DOHH2 (cell line): ENCODE data around the gene ZNF532.

Experiments
- EZH2phosphoT487 ChIP-seq: fragments of 200-600 bp; sonication (generic); IDR thresholded peaks from 2 replicates; pipeline ENCODE4 v1.6.1; 2017; ENCODE audit warnings: borderline replicate concordance, mild to moderate bottlenecking, antibody characterized with exemption, low read length, moderate library complexity, mixed read lengths
- TF ChIP-seq, protein P1 (sequence below): fragments of 200-600 bp; sonication (generic); IDR thresholded peaks from one replicate; pipeline ENCODE4 v1.5.1; 2014; ENCODE audit warnings: antibody characterized with exemption, mild to moderate bottlenecking, low read depth, low read length; ENCODE audit not compliant: poor library complexity, severe bottlenecking

DNA sequence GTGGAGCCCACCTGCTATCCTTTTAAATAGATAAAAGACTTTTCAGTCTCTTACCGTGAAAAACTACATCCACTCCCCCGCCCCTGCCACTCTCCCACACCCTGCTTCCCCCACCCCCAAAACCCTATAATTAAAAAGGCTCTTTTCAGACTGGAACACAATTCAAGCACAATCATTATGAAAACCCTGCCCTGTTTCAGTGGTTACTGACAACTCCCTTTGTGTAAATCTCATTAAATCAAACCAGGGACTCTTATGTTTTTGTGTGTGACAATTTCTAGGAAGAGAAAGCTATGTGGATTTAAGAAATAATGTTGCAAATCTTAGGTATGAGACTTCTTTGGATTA lies 21.0 kb upstream of the ZNF532 start:
- TF ChIP-seq, protein P1, sequence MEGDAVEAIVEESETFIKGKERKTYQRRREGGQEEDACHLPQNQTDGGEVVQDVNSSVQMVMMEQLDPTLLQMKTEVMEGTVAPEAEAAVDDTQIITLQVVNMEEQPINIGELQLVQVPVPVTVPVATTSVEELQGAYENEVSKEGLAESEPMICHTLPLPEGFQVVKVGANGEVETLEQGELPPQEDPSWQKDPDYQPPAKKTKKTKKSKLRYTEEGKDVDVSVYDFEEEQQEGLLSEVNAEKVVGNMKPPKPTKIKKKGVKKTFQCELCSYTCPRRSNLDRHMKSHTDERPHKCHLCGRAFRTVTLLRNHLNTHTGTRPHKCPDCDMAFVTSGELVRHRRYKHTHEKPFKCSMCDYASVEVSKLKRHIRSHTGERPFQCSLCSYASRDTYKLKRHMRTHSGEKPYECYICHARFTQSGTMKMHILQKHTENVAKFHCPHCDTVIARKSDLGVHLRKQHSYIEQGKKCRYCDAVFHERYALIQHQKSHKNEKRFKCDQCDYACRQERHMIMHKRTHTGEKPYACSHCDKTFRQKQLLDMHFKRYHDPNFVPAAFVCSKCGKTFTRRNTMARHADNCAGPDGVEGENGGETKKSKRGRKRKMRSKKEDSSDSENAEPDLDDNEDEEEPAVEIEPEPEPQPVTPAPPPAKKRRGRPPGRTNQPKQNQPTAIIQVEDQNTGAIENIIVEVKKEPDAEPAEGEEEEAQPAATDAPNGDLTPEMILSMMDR: no peak
- no peak for TF ChIP-seq EZH2phosphoT487
